Ascending aorta (tissue), 2 donors: ENCODE results near the gene GOLGA6A. TPM values are rescaled to one million over a fixed set of nuclear protein-coding genes. Genes with fewer than 3 reads are reported as not detected.

ENCODE experiments used
- DNase-seq, 2 donors: peaks; one replicate each; pipeline ENCODE4 v3.0.0-alpha.2; 2019; ENCODE audit warnings: low spot score in 2 of 2
- H3K27ac ChIP-seq, 2 donors: fragments of 200-600 bp; sonication (generic); one replicate each; pipeline ENCODE4 v1.5.1; 2016 to 2017; ENCODE audit warnings: mild to moderate bottlenecking in 1 of 2
- H3K27me3 ChIP-seq: fragments of 200-600 bp; sonication (generic); one replicate; pipeline ENCODE4 v1.5.1; 2017
- H3K36me3 ChIP-seq, 2 donors: fragments of 200-600 bp; sonication (generic); one replicate each; pipeline ENCODE4 v1.5.1; 2016
- H3K4me1 ChIP-seq, 2 donors: fragments of 200-600 bp; sonication (generic); one replicate each; pipeline ENCODE4 v1.5.1; 2016 to 2017; ENCODE audit warnings: mild to moderate bottlenecking in 1 of 2
- H3K4me3 ChIP-seq, 2 donors: fragments of 200-600 bp; sonication (generic); one replicate each; pipeline ENCODE4 v1.5.1; 2016 to 2017; ENCODE audit warnings: mild to moderate bottlenecking in 1 of 2
- H3K9me3 ChIP-seq, 2 donors: fragments of 200-600 bp; sonication (generic); one replicate each; pipeline ENCODE4 v1.5.1; 2016
- intact Hi-C: fragments of 100-400 bp; cut with DNase I; formaldehyde crosslinking; loops from one replicate; pipeline ENCODE4 v1.15.1; 2023
- total RNA-seq: library from RNA; depleted of rRNA; stranded (reverse); fragments of >200 nt; gene quantifications from one replicate; pipeline ENCODE4 v1.1.0, GENCODE V29; 2016
- TF ChIP-seq, protein P1 (sequence below), 3 experiments: fragments of 200-600 bp in 2 of 3; fragments of 450-650 bp in 1 of 3; sonication (generic) in 2 of 3; IDR thresholded peaks; one replicate each; pipeline ENCODE4 v1.5.1; 2016 to 2019; ENCODE audit warnings: antibody characterized with exemption in 3 of 3, mild to moderate bottlenecking in 1 of 3, moderate library complexity in 1 of 3

GOLGA6A gene
- total RNA-seq, 1 donor from 2014 or later, result not detected

DNA sequence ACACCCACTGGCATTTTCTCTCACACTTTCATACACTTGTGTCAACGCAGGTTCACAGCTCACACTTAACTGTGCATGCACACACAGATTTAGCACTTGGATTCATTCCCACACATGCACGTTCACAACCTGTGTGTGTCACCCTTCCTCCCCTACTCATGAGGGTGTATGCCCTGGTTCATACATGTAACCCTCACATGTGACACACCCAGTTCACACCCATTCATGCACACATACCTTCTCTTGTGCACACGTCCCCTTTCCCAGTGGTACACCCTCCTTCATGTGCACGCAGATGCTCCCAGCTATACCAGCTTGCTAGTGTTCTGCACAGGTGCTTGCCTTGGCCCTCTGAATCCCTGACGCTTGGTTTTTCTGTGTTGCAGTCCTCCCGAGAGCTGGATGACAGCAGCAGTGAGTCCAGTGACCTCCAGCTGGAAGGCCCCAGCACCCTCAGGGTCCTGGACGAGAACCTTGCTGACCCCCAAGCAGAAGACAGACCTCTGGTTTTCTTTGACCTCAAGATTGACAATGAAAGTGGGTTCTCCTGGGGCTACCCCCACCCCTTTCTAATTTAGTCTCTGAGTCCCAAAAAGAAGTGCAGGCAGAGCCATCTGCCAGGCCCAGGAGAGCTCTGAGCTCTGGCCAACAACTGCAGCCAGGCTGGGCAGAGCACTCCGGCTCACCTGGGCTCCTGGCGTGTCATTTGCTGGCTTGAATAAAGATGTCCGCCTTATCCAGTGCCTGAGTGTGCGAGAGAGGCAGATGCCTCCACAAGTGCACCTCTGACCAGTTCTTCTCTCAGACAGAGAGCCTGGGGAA lies 39.5 kb downstream of the GOLGA6A start:
- intact Hi-C loops, result no loop called here
- peak in 1 of 2 donors; percentile 54 for DNase-seq
- Histone ChIP-seq H3K27ac (peak overlapping the region in 1 of 2 donors; percentile 60), H3K4me3 (no peak overlapping the region), H3K4me1 (peaks cover 16 to 24% of the 10 kb centered on the region in 2 donors), H3K36me3 (peaks cover 6 to 26% of the 10 kb centered on the region in 2 donors), H3K27me3 (no peaks in the 10 kb centered on the region), H3K9me3 (no peaks in the 10 kb centered on the region)
- TF ChIP-seq, protein P1, sequence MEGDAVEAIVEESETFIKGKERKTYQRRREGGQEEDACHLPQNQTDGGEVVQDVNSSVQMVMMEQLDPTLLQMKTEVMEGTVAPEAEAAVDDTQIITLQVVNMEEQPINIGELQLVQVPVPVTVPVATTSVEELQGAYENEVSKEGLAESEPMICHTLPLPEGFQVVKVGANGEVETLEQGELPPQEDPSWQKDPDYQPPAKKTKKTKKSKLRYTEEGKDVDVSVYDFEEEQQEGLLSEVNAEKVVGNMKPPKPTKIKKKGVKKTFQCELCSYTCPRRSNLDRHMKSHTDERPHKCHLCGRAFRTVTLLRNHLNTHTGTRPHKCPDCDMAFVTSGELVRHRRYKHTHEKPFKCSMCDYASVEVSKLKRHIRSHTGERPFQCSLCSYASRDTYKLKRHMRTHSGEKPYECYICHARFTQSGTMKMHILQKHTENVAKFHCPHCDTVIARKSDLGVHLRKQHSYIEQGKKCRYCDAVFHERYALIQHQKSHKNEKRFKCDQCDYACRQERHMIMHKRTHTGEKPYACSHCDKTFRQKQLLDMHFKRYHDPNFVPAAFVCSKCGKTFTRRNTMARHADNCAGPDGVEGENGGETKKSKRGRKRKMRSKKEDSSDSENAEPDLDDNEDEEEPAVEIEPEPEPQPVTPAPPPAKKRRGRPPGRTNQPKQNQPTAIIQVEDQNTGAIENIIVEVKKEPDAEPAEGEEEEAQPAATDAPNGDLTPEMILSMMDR (IDR thresholded peaks at IDR 0.05), result no peak

DNA sequence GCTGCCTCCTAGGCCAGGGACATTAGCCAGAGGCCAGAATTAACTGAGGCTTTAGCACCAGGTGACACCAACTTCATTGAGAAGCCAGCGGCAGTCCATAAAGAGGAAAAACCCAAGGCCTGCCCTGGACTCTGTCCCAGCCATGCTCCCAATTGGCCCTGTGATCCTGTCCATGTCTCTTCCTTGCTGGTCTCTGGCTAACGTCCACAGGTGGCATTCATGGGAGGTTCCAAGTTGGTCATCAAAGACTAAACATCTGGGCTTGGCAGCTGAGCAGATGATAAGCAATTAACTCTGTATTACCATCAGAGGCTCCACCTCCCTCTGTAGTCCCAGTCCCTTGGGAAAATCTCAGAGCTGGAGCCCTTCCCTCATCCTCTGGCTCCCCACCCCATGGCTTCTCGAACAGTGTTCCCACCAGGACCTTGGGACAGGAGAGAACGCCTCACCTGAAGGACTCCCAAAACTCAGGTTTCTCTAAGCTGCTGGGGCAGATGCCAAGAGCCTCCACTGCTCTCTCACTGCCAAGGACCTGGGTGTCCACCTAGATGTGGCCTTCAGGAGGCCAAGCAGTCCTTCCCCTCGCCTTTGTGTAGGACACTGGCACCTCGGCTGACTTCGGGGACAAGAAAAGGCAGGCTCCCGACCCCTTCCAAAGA lies 40.4 kb downstream of the GOLGA6A start:
- peak in 1 of 2 donors; percentile 58 for DNase-seq

DNA sequence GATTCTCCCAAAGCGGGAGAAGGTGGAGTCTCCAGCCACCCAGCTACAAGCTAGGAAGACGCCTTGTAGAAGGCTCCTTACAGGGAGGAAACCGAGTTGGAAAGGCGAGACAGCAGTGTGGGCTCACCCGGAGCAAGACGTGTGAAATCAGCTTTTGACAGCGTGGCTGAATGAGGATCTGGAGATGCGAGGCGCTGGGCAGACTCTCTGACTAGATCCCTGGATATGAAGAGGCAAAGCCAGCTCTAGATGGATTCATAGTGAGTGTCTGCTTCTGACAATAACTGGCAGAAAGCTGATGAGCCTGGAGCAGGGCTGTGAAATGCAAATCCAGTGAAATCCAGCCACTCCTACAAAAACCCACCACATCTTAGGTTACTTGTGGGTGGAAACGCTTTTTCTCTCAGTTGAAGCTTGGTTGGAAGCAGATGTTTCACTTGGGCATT lies 41.0 kb downstream of the GOLGA6A start:
- Histone ChIP-seq H3K36me3 (peaks cover 10 to 39% of the 10 kb centered on the region in 2 donors), H3K9me3 (no peaks in the 10 kb centered on the region), H3K27me3 (no peaks in the 10 kb centered on the region), H3K4me1 (peaks cover 16 to 25% of the 10 kb centered on the region in 2 donors), H3K27ac (peak overlapping the region; percentile 63 to 88), H3K4me3 (no peak overlapping the region)
- TF ChIP-seq, protein P1 (IDR thresholded peaks at IDR 0.05), result no peak
- DNase-seq, result peak in 1 of 2 donors; percentile 63
- intact Hi-C loops, result no loop called here

More for the DNA sequence above, 40.4 kb downstream of the GOLGA6A start:
- intact Hi-C loops, result no loop called here
- Histone ChIP-seq H3K27me3 (no peaks in the 10 kb centered on the region), H3K9me3 (no peaks in the 10 kb centered on the region), H3K36me3 (peaks cover 6 to 33% of the 10 kb centered on the region in 2 donors), H3K4me3 (no peak overlapping the region), H3K27ac (peak overlapping the region; percentile 63 to 88), H3K4me1 (peaks cover 16 to 23% of the 10 kb centered on the region in 2 donors)
- TF ChIP-seq, protein P1 (IDR thresholded peaks at IDR 0.05), result no peak

DNA sequence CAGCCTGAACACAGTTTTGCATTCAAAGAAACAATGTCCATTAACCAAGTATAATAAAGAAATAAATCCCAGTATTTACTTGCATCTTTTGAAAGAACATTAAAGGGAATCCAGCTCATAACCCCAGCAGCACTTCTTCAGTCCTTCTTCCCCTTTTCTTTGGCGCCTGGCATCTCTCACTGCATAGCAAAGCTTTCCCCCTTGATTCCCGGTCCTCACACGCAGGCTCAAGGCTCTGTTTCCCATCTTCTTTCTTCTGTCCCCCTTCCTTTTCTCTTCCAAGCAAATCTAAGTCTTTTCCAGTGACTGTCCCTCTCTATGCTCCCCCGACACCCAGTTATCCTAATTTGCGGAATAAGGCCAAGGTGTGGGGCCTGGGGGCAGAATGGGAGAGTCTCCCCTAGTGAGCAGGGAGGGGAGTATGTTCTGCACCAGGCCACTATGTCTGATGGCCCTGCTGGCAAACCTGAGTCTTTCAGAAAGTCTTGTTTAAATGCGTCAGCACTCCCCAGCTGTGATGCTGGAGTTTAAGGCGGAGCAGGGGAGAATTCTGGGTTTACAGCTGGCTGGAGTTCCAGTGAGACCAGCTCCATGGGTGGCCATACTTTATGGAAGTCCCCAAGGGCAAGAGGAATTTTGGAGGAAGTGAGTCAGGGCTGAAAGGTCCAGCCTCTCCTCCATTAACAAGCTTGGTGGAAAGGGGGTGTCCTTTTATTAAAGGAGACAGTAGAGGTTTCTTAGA lies 42.1 kb downstream of the GOLGA6A start:
- Histone ChIP-seq H3K9me3 (no peaks in the 10 kb centered on the region), H3K4me1 (peaks cover 16 to 25% of the 10 kb centered on the region in 2 donors), H3K27ac (peak overlapping the region; percentile 63 to 88), H3K4me3 (no peak overlapping the region), H3K27me3 (no peaks in the 10 kb centered on the region), H3K36me3 (peaks cover 13 to 49% of the 10 kb centered on the region in 2 donors)
- TF ChIP-seq, protein P1 (IDR thresholded peaks at IDR 0.05), result no peak
- intact Hi-C loops, result no loop called here
- DNase-seq, result peak in 1 of 2 donors; percentile 90

DNA sequence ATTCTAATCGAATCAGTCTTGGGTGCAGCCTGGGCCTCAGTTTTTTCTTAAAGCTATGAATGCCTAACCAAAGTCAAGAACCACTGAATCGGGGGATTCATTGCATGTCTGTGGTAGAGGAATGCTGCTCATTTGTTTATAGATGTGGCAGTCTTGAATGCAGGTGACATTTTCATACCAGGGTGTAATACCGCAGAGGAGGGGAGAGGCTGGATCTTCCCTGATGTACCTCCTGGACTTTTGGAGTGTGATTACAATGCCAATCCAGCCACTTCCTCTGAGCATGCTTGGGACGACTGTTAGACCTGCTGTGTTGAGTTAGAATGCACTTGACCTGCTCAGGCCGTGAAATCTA lies 42.7 kb downstream of the GOLGA6A start:
- intact Hi-C loops, result no loop called here
- H3K4me3 ChIP-seq, result no peak overlapping the region
- no peak for DNase-seq
- peaks cover 16 to 25% of the 10 kb centered on the region in 2 donors for H3K4me1 ChIP-seq
- H3K27ac ChIP-seq, result peak overlapping the region; percentile 63 to 88
- no peaks in the 10 kb centered on the region for H3K27me3 ChIP-seq
- H3K36me3 ChIP-seq, result peaks cover 20 to 53% of the 10 kb centered on the region in 2 donors
- no peaks in the 10 kb centered on the region for H3K9me3 ChIP-seq
- TF ChIP-seq, protein P1 (IDR thresholded peaks at IDR 0.05), result no peak
